HG03066 (cell line): Measurements from ENCODE around the gene CALN1.
"Not testable (repeated sequence)": the region's sequence is repeated elsewhere in the genome, so short reads cannot be mapped to it uniquely, and the experiment has no call there.

ENCODE experiments used
- ATAC-seq: cut with Tn5 transposase; IDR thresholded peaks from one replicate; pipeline ENCODE4 v1.9.1; 2021; ENCODE audit warnings: low read depth; ENCODE audit not compliant: unreplicated experiment

Gene CALN1

DNA sequence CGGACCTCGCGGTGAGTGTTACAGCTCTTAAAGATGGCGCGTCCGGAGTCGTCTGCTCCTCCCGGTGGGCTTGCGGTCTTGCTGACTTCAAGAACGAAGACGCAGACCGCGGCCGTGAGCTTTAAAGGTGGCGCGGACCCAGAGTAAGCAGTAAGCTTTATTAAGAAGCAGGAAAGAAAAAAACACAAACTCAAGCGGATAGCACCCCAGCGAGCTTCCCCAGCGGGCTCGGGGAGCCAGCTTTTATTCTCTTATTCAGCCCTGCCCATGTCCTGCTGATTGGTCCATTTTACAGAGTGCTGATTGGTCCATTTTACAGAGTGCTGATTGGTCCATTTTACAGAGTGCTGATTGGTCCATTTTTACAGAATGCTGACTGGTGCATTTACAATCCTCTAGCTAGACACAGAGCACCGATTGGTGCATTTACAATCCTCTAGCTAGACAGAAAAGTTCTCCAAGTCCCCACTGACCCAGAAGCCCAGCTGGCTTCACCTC, at the start of gene CALN1:
Gene CALN1 (minus strand): TSS at position 218 of the 498 bp plus-strand sequence.
- ATAC-seq: not testable (repeated sequence)

DNA sequence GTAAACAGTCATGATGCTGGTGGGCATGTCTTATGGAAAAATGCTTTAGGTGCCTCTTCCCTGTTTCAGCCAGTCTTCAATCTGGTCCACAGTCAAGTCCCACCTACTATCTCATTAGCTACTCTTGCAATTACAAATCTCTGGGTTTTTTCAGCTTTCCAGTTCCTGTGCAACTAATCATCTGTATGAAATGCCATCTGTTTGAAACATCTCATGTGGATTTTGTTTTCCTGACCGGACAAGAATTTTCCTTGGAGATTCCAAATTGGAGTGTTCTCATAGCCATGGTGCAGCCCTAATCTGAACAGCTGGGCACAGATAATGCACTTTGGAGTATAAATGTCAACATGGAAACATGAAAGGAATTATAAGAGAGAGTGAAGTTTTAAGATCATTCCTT, 41.3 kb upstream of the CALN1 start:
- no peak for ATAC-seq

DNA sequence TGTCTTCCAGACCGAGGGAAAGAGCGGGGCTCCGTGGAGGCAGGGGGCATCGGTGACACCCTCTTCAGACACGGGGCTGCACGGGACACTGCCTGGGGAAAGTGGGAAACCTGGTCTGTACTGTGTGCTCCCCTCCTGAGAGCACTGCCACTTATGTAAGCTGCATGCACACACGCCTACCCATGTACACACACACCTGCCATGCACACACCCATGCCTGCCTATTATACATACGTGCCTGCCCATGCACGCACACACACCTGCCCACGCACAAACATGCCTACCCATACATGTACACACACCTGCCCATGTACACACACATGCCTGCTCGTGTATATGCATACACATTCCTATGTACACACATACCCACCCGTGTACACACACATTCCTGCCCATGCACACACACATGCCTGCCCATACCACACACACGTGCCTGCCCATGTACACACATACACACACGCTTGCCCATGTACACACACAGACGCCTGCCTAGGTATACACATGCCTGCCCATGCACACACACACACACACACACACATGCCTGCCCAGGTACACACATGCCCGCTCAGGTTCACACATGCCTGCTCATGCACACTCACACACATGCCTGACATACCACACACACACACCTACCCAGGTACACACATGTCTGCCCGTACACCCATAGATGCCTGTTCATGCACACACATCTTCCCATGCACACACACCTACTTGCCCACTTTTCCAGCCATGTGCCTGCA, 35.5 kb upstream of the CALN1 start:
- no peak for ATAC-seq

DNA sequence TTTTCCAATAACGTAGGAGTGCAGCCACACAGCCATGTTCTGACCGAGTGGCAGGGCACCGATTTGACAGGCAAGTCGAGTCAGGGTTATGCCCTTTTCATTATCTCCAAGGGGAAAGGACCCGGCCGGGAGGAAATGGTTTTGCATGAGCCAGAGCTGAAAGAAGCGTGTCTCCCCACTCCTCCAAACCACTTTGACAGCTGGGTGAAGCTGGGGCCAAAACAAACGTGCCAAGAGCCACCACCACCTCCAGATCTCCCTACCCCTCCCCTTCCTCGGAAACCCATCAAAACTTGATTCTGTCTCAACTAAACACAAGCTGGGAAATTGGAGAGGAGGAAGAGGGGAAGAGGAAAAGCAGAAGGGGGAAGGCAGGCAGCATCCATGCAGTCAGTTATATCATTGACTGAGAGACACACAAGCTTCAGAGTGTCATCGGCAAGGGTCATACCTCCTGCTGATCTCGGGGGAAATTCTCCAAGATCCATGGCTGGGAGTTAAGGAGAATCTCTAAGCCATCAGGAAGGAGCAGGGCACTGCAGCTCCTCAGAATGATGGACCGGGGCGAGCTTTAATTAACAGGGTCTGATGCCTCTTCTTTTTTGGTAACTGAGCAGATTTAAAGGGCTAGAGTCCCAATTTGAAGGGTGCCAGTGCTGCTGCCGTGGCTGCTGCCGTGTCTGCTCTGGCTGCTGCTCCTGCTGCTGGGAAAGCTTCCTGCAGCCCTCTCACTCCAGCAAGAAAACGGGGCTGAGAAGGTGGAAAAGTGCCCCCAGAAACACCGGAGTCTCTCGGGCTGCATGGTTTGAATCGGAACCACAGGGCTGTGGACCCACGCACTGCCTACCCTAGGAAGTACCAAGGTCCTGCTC, 34.7 kb upstream of the CALN1 start:
- no peak for ATAC-seq

DNA sequence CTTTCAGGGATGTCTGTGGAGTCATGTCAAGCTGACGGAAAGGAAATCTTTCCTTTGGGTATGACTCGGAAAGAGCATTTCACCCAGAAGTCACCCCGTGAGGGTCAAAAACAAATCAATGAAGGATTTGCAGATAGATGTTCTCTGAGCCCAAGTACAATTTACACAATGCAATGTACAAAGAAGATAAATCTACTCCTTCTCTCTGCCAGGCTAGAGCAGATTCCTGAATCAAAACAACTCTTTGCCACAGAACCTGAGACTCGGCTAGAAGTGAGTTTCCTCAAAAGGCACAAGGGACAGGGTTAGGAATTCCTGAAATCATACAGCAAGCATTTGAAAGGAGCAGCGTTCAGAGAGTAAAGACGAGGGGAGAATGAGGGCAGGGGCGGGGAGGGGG, 34.0 kb upstream of the CALN1 start:
- no peak for ATAC-seq

DNA sequence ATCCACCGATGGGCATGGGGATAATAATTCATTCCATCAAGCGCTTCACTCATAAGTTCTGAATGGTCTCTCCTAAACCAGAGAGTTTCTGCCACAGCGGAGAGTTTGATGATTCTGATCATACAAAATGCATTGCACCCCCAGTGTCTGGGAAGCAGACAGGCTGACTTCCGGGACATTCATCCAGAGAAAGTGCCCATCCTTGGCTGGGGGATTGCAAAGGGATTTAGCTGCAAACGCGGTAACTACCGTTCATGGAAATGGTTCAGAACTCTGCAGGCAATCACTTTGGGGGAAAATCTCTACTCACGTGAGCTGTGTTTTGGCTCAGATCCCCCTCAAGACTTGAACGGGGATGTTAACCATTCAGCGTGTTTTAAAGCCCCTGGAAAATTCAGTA, 33.4 kb upstream of the CALN1 start:
- no peak for ATAC-seq

DNA sequence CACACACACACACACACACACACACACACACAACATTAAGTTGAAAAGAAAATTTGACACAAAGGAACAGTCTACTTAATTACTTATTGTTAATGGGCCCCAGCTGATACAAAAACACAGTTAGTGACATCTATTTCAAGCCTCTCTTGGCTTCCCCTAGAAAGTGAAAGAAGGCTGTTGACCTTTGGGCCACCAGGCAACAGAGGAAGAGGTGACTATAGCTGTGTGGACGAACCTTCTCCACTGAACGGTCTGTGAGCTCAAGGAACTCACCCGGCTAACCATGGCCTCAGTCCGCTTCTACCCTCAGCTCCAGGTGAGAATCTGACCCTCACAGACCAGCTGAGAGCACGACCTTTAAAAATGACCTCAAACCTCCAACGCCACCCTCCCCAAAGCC, 32.9 kb upstream of the CALN1 start:
- ATAC-seq: no peak

DNA sequence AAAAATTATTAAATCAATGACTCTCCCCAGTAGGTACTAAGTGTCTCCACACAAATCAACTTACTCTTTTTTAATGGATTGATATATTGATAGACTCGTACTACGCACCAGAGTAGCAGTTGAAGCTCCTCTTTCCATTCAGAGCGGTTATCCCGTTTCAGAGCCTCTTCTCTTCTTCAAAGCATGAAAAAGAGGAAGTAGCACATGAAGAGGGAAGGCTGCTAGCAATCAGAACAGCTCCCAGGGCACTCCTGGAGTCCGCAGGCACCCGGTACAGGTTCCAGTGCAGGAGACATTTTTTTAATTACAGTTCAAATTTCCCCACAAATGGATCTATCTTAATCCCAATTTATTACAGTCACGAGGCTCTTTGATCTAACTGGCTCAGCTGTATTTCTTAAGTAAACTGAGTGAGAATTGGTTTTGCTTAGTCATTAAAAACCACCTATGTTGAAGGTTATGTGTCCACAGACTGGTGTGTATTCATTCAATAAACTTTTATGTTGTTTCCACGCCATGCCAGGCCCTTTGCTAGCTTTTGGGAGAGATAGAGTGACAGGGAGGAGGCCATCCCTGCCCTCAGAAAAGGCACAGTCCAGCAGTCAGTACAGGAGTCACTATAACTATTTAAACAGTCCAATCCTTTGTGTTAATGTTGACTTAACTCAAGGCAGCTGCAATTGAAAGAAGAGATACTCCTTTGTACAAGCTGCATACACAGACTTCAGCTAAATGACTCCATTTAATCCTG, 32.1 kb upstream of the CALN1 start:
- ATAC-seq: no peak

DNA sequence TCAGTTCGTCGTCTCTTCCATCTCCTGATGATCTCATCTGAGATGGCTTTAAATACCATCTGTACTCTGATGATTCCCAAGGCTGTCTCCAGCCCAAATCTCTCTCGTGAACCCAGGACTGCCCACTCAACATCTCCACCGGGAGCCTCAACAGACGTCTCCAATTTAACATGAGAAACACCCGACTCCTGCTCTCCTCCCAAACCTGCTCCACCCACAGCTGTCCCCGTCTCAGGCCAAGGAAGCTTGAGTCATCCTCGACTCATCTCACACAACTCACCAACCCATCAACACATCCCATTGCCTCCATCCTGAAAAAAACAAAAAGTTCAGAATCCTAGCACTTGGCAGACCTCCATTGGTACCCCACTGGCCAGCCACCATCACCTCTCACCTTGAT, 29.7 kb upstream of the CALN1 start:
- ATAC-seq: no peak

DNA sequence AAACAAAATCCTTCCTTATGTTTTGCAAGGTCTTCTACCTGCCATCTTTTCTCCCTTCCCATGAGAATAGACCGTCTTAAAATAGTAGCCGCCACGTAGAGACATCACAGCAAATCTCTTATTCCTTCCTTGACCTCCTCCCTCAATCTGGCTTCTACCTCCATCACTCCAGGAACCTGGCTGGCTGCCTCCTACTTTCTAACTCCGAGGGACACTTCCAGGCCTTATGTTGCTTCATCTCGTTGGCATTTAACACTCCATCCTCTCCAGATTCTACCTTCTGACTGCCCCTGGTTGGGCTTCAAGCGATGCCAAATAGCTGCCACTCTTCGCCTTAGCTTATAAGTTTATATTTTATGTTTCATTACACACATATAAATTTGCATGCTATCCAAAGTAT, 26.4 kb upstream of the CALN1 start:
- ATAC-seq: no peak

DNA sequence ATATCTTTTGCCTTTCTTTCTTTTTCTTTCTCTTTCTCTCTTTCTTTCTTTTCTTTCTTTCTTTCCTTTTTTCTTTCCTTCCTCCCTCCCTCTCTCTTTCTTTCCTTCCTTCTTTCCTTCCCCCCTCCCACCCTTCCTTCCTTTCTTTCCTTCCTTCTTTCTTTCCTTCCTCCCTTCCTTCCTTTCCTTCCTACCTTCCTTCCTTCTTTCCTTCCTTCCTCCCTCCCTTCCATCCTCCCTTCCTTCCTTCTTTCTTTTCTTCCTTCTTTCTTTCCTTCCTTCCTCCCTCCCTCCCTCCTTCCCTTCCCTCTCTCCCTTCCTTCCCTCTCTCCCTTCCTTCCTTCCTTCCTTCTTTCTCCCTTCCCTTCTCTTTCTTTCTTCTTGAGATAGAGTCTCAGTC, 25.5 kb upstream of the CALN1 start:
- no peak for ATAC-seq

DNA sequence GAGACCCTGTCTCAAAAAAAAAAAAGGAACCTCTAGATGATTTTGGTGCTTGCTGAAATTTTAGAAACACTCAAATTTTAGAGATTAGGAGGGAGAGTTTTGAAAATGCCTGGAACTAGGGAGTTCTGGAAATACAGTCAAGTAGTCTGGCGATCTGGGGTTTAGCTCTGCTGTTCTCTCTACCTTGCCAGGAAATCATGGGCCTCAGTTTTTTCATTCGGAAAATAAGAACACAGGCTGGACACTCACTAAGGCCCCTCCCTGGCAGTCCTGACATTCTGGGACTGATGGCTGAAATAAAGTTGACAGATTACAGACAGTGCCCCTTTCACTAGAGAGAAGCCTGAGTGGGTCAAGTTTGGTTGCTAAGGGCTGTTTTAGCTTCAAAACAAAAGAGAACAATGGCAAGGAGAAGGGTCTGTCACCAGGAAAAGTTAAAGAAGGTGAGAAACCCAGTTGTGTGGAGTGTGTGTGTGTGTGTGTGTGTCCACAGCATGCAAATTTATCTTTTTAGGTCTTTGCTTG, 25.0 kb upstream of the CALN1 start:
- no peak for ATAC-seq

DNA sequence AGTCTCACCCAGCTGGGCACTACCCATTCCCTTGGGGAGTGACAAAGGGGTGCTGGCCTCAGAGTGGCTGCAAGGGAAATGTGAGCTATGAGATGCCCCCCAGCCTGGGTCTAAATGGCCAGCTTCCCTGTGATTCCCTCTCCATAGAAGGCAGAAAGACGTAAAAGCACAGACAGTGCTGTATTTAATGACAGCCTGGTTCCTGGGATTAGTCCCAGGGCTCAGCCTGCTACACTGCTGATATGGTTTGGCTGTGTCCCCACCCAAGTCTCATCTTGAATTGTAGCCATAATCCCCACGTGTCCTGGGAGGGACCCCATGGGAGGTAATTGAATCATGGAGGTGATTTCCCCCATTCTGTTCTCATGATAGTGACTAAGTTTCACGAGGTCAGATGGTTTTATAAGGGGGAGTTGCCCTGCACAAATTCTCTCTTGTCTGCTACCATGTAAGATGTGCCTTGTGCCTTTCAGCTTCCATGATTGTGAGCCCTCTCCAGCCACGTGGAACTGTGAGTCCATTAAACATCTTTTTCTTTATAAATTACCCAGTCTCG, 23.9 kb upstream of the CALN1 start:
- no peak for ATAC-seq

DNA sequence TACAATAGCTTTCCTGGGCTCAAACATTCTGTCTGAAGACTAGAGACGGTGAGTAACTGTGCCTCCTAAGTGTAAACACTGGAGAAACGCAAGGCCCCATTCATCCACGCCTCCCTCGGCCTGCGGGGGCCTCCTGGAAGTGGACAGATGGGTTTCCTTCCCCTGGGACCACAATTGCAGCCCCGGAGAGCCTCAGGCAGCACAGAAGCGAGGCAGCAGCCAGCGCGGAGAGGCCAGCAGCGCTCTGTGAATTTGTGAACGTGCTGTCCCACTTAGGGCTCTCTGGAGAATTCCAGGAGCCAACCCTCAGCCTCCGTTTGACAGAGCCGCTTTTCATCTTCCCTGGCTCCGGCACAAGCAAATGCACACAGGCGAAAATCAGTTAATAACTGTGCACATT, 23.2 kb upstream of the CALN1 start:
- no peak for ATAC-seq

DNA sequence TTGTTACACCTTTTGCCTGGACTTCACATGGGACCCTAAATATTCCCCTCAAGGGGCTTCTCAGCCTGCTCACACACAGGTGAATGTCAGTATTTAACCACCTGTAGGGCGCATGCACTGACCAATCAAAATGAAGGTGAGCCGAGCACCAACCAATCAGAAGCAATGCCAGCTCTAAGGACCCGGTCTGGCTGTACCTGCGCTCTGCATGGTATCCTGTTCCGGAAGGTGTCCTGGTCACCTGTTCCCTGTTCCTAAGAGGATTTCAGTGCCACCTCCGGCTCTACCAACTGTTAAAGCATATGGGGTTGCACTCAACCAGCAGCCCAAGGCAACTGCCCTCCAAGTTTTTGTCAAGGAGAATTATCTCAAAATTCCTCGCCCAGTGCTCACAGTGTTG, 18.4 kb upstream of the CALN1 start:
- no peak for ATAC-seq

DNA sequence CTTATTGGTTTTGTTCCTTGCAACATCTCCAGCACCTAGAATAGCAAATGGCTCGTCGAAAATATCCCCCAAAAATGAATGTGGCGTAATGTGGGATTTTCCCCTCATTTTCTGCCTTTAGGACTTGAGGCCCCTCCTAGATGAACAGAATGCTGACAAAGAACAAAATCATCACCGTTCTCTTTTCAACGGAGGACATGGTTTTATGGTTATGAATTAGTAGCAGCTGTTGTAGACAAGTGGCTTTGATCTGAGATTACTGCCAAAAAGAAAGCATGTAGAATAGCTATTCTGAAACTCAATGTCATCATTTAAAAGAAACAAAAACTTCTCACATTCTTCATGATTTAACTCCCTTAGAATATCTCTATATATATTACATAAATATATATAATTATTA, 17.2 kb upstream of the CALN1 start:
- ATAC-seq: no peak

DNA sequence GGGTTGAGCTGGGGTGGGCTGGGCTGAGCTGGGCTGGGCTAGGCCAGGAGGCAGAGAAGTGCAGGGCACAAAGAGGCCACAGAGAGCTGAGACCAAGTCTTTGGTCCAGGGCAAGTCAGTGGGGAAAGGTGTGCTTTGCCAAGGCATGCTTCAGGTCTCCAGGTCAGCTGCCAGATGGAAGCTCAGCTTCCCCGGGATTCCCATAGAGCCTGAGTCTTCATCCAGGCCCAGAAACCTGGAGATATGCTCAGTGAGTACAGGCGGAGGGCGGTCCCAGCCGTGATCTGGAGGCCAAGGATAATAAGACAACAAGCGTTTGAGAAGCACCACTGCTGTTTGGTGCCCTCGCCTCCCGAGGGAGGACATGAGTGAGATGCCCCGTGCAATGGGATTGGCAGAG, 4.7 kb upstream of the CALN1 start:
- no peak for ATAC-seq

DNA sequence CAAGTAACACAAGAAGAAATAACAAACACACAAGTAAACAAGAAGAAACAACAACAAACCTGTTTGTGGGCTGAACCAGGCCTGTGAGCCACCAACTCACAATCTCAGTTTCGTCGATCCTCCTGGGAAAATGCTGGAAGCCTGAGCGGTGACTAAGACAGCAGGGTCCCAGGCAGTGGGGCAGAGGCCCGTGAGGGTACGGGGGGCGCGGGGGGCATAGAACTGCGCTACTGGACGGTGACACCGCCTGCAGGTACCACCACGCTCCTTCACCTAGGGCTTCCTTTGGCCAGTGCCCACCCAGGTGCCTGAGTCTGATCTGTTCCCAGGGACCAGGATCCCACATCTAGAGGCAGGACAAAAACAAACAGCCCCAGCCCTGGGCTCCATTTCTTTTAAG, 3.4 kb upstream of the CALN1 start:
- no peak for ATAC-seq

DNA sequence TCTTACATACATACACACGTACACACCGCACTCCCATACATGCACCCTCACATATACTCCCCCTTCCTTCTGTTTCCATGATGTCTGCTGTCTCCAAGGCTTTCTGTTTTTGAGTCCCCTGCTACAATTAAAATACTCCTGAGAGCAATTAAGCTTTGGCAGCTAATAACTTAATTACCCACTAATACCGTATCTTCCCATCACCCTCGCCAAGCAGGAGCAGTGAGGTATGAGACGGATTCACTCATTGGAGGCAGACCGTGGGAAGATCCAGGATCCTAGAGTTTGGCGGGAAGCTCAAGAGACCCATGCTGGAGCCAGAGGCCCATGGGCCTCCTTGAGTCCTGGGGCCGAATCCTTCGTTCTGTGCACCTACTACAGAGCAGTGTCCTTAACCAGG, 1.7 kb upstream of the CALN1 start:
- no peak for ATAC-seq

DNA sequence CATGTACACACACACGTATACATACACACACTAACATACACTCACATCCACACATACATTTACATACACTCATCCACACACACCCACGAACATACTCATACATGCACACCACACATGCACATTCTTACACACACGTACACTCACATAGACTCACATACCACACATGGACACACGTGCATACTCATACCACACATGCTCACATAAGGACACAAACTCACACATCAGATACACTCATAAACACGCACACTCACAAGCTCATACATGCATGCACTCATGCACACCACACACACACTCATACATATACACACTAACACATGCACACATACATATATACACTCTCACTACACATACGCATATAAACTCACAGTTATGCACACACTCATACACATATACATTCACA, 1.2 kb upstream of the CALN1 start:
- no peak for ATAC-seq

DNA sequence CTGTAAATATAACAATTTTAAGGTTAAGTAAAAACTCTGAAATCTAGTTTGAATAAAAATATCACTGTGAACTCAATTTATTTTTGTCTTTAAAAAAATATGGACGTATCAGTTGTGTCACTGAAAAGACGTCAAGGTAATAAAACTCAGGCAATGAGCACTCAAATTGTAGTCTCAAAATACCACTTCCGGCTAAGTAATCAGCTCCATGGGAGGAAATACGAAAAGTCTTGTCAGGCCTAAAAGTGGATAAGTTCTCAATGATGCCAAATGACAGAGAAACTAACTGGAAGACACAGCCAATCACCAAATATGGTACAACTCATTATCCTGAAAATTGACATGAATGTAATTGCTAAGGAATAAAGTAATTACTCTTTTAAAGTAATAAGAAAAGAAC, 719 bp downstream of the CALN1 start:
- no peak for ATAC-seq
